Activated CD8-positive, alpha-beta T cell treated with anti-CD3 and anti-CD28 coated beads for 36 hours (primary cell): Measurements from ENCODE around the gene PHF5A. TPM values are rescaled to one million over a fixed set of nuclear protein-coding genes. Genes with fewer than 3 reads are reported as not detected.
A peak's percentile ranks its signal among the peaks of the same experiment; 100 is the strongest.

Experiments used
- ATAC-seq: fragments of 200-7000 bp; cut with Tn5 transposase; one replicate; pipeline ENCODE4 v1.10.0; 2021; ENCODE audit warnings: mild to moderate bottlenecking, moderate library complexity
- CTCF ChIA-PET: fragments of 350-600 bp; sonication (Branson Sonifier 250); formaldehyde crosslinking; loops from one replicate; lab custom pipeline; 2021; ENCODE audit warnings: antibody characterized with exemption; lab: Charles Lee
- POLR2A ChIA-PET: fragments of 350-600 bp; sonication (Branson Sonifier 250); formaldehyde crosslinking; loops from one replicate; lab custom pipeline; 2021; ENCODE audit warnings: antibody characterized with exemption; lab: Charles Lee
- DNase-seq: peaks from one replicate; pipeline ENCODE4 v3.0.0-alpha.2; 2020
- H3K27ac Mint-ChIP-seq: one replicate; pipeline ENCODE4 v1.8.0; 2021; ENCODE audit warnings: mild to moderate bottlenecking, mixed read lengths
- H3K27me3 Mint-ChIP-seq: one replicate; pipeline ENCODE4 v1.8.0; 2021; ENCODE audit warnings: mixed read lengths
- H3K36me3 Mint-ChIP-seq: one replicate; pipeline ENCODE4 v1.8.0; 2021; ENCODE audit warnings: low read depth, mixed read lengths
- H3K4me1 Mint-ChIP-seq: one replicate; pipeline ENCODE4 v1.8.0; 2021; ENCODE audit warnings: low read depth, mixed read lengths
- H3K4me3 Mint-ChIP-seq: one replicate; pipeline ENCODE4 v1.8.0; 2021; ENCODE audit warnings: mild to moderate bottlenecking, moderate library complexity, mixed read lengths
- H3K9me3 Mint-ChIP-seq: one replicate; pipeline ENCODE4 v1.8.0; 2021; ENCODE audit warnings: mixed read lengths
- CTCF ChIP-seq: fragments of 200-600 bp; IDR thresholded peaks from one replicate; pipeline ENCODE4 v1.8.0; 2022; ENCODE audit warnings: antibody characterized with exemption, mild to moderate bottlenecking
- intact Hi-C: fragments of 100-400 bp; cut with micrococcal nuclease; formaldehyde crosslinking; loops from one replicate; pipeline ENCODE4 v1.10.0; 2022
- total RNA-seq, 2 experiments: library from RNA; stranded (reverse); gene quantifications; one replicate each; pipeline ENCODE4 v1.2.3, GENCODE V29; 2021

PHF5A gene
- total RNA-seq, 2 experiments from 2014 or later, result 65.2 to 70.4 TPM

- H3K27me3 Mint-ChIP-seq, result no peaks in the 10 kb centered on the region
- DNase-seq, result no peak
- no peak overlapping the region for H3K4me3 Mint-ChIP-seq
- H3K27ac Mint-ChIP-seq, result no peak overlapping the region
- ChIA-PET POLR2A (interaction anchor here (0.7 kb wide), 1 partner anchor 27 kb away, joined by 3 read pairs; no protein-coding TSS in a partner anchor), CTCF (interaction anchor here (0.8 kb wide), 1 partner anchor 81 kb away, joined by 3 read pairs; no protein-coding TSS in a partner anchor)
- TF ChIP-seq CTCF, result no peak
- H3K36me3 Mint-ChIP-seq, result peaks cover 1% of the 10 kb centered on the region
- no peaks in the 10 kb centered on the region for H3K9me3 Mint-ChIP-seq
- intact Hi-C loops, result no loop called here
- H3K4me1 Mint-ChIP-seq, result peaks cover 38% of the 10 kb centered on the region
- ATAC-seq, result no peak
Observed at GRCh38 chr22:41485033-41485432, 16.5 kb upstream of the PHF5A start.

GRCh38 chr22:41482319-41482935 lies 13.9 kb upstream of the PHF5A start:
- ATAC-seq (peak; percentile 42), DNase-seq (peak; percentile 12)
- Mint-ChIP-seq H3K9me3 (no peaks in the 10 kb centered on the region), H3K4me3 (no peak overlapping the region), H3K27me3 (no peaks in the 10 kb centered on the region), H3K36me3 (peaks cover 3% of the 10 kb centered on the region), H3K27ac (peak overlapping the region; percentile 7), H3K4me1 (peaks cover 46% of the 10 kb centered on the region)
- CTCF ChIA-PET, result interaction anchor here (0.9 to 1.6 kb wide), 2 partner anchors 43 to 79 kb away, joined by 3 to 5 read pairs; no protein-coding TSS in a partner anchor
- POLR2A ChIA-PET, result interaction anchor here (1.0 to 1.6 kb wide), 2 partner anchors 11 to 36 kb away, joined by 3 to 6 read pairs; partner anchors contain the start of gene TOB2
- intact Hi-C loops, result no loop called here
- TF ChIP-seq CTCF, result no peak

GRCh38 chr22:41481925-41482318 lies 13.4 kb upstream of the PHF5A start:
- Mint-ChIP-seq H3K27me3 (no peaks in the 10 kb centered on the region), H3K36me3 (peaks cover 3% of the 10 kb centered on the region), H3K4me1 (peaks cover 42% of the 10 kb centered on the region), H3K27ac (no peak overlapping the region), H3K4me3 (no peak overlapping the region), H3K9me3 (no peaks in the 10 kb centered on the region)
- ATAC-seq (no peak), DNase-seq (no peak)
- ChIA-PET CTCF (interaction anchor here (0.9 to 1.6 kb wide), 2 partner anchors 43 to 78 kb away, joined by 3 to 5 read pairs; no protein-coding TSS in a partner anchor), POLR2A (interaction anchor here (1.0 to 1.6 kb wide), 2 partner anchors 12 to 36 kb away, joined by 3 to 6 read pairs; partner anchors contain the start of gene TOB2)
- no peak for TF ChIP-seq CTCF
- intact Hi-C loops, result no loop called here

- peaks cover 45% of the 10 kb centered on the region for H3K4me1 Mint-ChIP-seq
- POLR2A ChIA-PET, result interaction anchor here (1.0 to 1.6 kb wide), 3 partner anchors 12 to 35 kb away, joined by 3 to 6 read pairs (median 5); partner anchors contain the start of genes ACO2, PHF5A and TOB2
- CTCF ChIA-PET, result interaction anchor here (0.9 to 4.5 kb wide), 3 partner anchors 44 to 78 kb away, joined by 3 to 20 read pairs (median 5); no protein-coding TSS in a partner anchor
- no peak overlapping the region for H3K4me3 Mint-ChIP-seq
- DNase-seq (no peak), ATAC-seq (no peak)
- no peak for TF ChIP-seq CTCF
- H3K36me3 Mint-ChIP-seq, result peaks cover 2% of the 10 kb centered on the region
- no peaks in the 10 kb centered on the region for H3K27me3 Mint-ChIP-seq
- H3K27ac Mint-ChIP-seq, result no peak overlapping the region
- intact Hi-C loops, result no loop called here
- H3K9me3 Mint-ChIP-seq, result no peaks in the 10 kb centered on the region
Observed at GRCh38 chr22:41481131-41481830, 12.8 kb upstream of the PHF5A start.
